Inflammatory macrophage treated with lipopolysaccharide for 1 hour (primary cell): ENCODE data around the gene SERPINA3.
A peak's percentile ranks its signal among the peaks of the same experiment; 100 is the strongest.
"Not testable (repeated sequence)": the region's sequence is repeated elsewhere in the genome, so short reads cannot be mapped to it uniquely, and the experiment has no call there.

Experiments used
- DNase-seq, 2 donors: peaks; one replicate each; pipeline ENCODE4 v3.0.0-alpha.2; 2020 to 2022

Gene SERPINA3

GRCh38 chr14:94586635-94587034 lies 25.6 kb upstream of the SERPINA3 start:
- DNase-seq, result no peak

GRCh38 chr14:94588311-94588710 lies 23.9 kb upstream of the SERPINA3 start:
- DNase-seq, result no peak

DNA sequence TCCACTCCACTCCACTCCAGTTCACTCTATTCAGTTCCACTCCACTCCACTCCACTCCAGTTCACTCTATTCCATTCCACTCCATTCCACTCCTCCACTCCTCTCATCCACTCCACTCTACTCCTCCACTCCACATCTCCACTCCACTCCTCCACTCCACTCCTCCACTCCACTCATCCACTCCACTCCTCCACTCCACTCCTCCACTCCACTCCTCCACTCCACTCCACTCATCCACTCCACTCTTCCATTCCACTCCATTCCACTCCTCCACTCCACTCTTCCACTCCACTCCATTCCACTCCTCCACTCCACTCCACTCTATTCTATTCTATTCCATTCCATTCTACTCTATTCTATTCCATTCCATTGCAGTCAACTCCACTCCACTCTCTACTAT lies 21.1 kb upstream of the SERPINA3 start:
- no peak for DNase-seq

DNA sequence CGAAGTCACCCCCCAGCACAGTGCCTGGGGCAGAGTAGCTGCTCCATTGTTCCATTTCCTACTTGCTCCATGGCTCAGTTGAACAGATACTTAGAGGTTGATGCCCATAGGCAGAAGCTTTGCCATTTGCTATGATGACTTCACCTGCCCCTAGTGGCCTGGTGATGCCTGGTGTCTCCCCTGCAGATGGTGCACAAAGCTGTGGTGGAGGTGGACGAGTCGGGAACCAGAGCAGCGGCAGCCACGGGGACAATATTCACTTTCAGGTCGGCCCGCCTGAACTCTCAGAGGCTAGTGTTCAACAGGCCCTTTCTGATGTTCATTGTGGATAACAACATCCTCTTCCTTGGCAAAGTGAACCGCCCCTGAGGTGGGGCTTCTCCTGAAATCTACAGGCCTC lies 20.3 kb upstream of the SERPINA3 start:
- no peak for DNase-seq

- no peak for DNase-seq
Observed at GRCh38 chr14:94592457-94592856, 19.7 kb upstream of the SERPINA3 start.

GRCh38 chr14:94593376-94593748 lies 18.8 kb upstream of the SERPINA3 start:
- no peak for DNase-seq

GRCh38 chr14:94593749-94594431 lies 18.3 kb upstream of the SERPINA3 start:
- DNase-seq, result no peak

DNA sequence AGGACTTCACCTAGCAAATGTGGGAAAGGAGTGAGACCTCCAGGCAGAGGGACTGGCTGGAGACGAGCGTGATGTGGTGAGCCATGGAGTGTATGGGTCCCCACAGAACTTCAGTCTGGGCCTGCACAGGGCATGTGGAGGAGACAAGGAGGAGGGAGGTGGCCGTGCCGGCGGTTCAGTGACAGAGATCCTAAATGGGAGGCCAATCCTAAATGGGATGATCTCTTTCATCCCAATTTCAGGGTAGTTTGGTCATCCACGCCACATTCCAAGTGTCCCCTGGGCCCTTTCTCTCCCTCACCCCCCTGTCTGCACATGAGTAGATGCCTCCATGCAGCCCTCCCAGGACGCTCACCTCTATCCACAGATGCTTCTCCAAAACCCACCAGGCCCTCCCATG lies 17.8 kb upstream of the SERPINA3 start:
- no peak for DNase-seq

GRCh38 chr14:94595912-94596311 lies 16.3 kb upstream of the SERPINA3 start:
- DNase-seq, result no peak

- no peak for DNase-seq
Observed at GRCh38 chr14:94596361-94596760, 15.8 kb upstream of the SERPINA3 start.

DNA sequence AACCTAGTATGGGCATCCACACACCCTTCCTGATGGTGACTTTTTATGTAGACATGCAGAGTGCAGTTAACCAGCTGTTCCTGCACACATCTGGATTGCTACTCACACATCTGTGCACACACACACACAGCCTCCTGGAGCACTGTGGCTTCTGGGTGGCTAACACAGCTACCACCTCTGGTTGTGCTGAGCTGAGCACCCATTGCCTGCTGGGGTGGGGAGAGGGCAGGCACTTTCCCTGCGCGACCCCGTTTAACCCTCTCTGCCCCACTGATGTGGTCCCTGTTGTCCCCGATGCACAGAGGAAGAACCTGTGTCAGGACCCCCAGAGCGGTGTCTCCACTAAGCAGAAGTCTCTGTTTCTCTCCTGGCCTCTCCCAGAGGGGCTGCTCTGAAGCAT lies 14.4 kb upstream of the SERPINA3 start:
- no peak for DNase-seq

DNA sequence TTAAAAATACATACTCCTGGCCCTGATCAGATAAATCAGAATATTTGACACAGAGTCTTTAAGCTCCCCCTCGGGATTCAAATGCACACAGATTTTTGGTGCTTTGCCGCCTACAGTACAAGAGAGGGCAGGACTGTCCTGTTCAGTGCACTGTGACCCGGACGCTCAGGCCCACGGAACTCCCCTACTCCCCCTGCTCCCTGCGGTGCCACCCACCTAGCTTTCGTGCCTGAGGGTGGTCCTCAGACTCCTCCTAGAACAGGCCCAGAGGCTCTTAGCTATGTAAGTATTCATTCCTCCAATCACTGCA lies 13.7 kb upstream of the SERPINA3 start:
- no peak for DNase-seq

- DNase-seq, result peak in 1 of 2 donors; percentile 3
Observed at GRCh38 chr14:94598816-94599655, 13.2 kb upstream of the SERPINA3 start.

DNA sequence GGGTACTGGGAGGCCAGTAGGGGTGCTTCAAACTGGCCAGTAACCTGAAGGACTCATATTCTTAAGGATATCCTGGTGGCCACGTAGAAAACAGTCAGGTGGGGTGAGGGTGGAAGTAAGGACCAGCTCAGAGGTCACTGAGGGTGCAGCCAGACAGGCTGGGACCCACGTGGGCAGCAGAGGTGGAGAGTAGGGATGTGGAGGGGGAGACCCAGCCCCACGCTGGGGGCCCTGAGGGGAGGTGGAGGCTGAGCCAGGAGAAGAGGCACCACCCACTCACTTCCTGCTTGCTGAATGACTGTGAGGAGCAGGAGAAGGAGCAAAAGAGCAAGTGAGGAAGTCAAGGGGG lies 12.6 kb upstream of the SERPINA3 start:
- no peak for DNase-seq

- DNase-seq, result no peak
Observed at GRCh38 chr14:94600148-94600545, 12.0 kb upstream of the SERPINA3 start.

DNA sequence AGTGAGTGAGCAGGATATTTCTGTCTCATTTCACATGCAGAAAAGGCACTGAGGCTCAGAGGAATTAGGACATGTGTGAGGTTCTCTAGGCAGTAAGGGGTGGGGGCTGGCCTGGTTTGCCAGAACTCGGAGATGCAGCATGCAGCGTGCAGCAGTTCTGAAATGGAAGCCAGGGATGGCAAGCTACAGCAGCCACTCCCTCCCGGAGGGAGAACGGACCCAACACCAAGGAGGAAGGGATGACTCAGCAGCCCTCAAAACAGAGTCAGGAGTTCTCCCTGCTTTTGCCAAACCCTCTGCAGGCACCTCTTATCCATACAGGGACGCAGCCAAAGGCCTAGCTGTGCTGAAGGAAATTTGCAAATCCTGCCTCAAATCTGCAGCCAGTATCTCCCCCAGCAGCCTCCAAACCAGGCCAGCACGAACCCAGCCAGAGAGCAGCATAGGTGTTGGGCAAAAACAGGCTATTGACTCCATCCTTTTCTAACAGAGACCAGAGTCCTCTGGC lies 10.3 kb upstream of the SERPINA3 start:
- no peak for DNase-seq

- DNase-seq, result no peak
Observed at GRCh38 chr14:94602722-94603121, 9.5 kb upstream of the SERPINA3 start.

DNA sequence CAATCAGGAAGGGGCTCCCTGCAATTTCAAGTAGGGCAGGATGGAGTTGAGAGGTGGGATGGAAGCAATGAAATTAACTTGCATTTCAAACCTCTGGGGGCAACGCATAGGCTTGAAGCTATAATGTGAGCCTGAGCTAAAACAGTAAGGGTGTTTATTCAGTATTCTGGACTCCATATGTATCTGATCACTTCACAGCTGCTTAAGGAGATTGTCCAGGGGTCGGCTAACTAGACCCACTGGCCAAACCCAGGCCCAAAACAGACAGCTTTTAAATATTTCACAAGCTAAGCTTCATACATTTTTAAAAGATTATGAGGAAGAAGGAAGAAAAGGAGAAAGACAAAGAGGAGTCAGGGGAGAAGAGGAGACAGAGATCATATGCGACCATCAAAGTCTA lies 6.8 kb upstream of the SERPINA3 start:
- DNase-seq, result no peak

GRCh38 chr14:94608966-94609365 lies 3.2 kb upstream of the SERPINA3 start:
- DNase-seq, result not testable (repeated sequence)

GRCh38 chr14:94611179-94611578 lies 1.0 kb upstream of the SERPINA3 start:
- no peak for DNase-seq

- DNase-seq, result no peak
Observed at GRCh38 chr14:94612580-94613554, 676 bp downstream of the SERPINA3 start.

DNA sequence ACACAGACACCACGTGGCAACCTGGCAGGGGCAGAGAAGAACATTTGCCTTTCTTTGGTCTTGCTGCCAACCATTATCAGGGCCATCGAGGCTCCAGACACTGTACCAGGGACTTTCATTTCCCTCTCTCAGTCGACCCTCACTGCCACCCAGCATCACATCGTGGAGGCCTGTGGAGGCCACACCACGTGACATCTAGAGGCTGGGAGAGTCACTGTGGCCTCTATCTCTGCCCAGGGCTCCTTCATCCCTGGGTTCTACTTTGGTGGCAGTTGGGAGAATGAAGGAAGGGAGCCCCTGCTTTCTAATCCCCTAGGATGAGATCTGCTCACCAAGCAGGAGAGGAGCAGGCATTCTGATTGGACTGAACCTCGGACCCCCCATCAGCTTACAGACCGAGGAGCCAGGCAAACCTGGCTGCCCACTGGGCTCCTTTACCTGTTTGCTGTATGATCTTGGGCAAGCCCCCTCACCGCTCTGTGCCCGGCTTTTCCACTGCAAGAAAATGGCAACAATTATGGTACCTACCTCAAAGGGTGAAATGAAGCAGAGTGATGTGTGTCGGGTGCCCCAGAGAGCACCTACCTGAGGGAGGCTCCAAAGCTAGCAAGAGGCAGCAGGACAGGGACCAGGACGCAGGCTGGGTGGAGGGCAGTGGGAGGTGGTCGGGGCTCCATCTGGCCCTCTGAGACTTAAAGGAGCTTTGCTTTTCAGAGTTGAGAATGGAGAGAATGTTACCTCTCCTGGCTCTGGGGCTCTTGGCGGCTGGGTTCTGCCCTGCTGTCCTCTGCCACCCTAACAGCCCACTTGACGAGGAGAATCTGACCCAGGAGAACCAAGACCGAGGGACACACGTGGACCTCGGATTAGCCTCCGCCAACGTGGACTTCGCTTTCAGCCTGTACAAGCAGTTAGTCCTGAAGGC lies 1.8 kb downstream of the SERPINA3 start:
- no peak for DNase-seq
